GM12874 (cell line): Measurements from ENCODE around the gene TMEM208.

Experiments used
- TF ChIP-seq, protein P1 (sequence below): IDR thresholded peaks from 2 replicates; pipeline ENCODE4 v1.5.1; 2011; ENCODE audit warnings: low read depth, mild to moderate bottlenecking, control low read depth, low read length, moderate library complexity; ENCODE audit not compliant: insufficient read depth

The TMEM208 gene

DNA sequence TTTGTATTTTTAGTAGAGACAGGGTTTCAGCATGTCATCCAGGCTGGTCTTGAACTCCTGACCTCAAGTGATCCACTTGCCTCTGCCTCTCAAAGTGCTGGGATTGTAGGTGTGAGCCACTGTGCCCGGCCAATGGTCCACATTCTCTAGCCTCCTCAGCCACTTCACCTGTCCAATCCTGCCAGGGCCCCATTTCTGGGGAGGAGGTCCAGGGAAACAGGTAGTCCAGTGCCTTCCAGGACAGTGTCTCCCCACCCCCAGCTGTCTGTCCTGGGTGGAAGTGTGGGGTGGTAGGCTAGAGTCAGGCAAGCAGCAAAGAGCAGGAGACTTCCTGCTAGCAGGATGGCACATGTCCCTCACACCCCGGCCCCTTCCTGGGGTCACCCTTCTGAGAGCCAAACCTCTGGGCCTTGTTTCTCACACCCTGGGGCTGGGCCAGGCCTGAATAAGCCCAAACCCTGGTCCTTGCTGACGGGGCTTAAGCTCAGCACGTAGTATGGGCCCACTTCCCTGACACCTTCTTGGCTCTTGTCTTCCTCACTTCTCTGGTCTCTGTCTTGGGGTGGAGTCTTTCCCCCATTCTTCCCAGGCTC is 15.3 kb downstream of the TMEM208 start:
- TF ChIP-seq, protein P1, sequence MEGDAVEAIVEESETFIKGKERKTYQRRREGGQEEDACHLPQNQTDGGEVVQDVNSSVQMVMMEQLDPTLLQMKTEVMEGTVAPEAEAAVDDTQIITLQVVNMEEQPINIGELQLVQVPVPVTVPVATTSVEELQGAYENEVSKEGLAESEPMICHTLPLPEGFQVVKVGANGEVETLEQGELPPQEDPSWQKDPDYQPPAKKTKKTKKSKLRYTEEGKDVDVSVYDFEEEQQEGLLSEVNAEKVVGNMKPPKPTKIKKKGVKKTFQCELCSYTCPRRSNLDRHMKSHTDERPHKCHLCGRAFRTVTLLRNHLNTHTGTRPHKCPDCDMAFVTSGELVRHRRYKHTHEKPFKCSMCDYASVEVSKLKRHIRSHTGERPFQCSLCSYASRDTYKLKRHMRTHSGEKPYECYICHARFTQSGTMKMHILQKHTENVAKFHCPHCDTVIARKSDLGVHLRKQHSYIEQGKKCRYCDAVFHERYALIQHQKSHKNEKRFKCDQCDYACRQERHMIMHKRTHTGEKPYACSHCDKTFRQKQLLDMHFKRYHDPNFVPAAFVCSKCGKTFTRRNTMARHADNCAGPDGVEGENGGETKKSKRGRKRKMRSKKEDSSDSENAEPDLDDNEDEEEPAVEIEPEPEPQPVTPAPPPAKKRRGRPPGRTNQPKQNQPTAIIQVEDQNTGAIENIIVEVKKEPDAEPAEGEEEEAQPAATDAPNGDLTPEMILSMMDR: no peak

DNA sequence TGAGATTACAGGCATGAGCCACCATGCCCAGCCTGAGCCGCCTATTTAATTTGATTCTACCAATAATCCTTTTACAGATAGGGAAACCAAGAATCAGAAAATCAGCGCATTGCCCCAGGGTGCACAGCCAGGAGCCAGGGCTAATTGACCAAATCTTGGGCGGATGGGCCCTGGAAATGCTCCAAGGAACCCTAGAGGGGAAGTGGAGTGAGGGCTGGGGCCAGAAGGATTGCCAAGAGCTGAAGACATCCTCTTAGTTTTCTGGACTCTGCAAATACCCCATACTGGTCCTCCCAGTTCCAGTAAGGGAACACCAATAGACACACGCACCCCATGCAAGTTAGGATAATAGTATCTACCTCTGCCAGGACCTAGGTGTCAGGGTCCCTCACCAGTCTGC is 16.6 kb downstream of the TMEM208 start:
- TF ChIP-seq, protein P1: no peak

DNA sequence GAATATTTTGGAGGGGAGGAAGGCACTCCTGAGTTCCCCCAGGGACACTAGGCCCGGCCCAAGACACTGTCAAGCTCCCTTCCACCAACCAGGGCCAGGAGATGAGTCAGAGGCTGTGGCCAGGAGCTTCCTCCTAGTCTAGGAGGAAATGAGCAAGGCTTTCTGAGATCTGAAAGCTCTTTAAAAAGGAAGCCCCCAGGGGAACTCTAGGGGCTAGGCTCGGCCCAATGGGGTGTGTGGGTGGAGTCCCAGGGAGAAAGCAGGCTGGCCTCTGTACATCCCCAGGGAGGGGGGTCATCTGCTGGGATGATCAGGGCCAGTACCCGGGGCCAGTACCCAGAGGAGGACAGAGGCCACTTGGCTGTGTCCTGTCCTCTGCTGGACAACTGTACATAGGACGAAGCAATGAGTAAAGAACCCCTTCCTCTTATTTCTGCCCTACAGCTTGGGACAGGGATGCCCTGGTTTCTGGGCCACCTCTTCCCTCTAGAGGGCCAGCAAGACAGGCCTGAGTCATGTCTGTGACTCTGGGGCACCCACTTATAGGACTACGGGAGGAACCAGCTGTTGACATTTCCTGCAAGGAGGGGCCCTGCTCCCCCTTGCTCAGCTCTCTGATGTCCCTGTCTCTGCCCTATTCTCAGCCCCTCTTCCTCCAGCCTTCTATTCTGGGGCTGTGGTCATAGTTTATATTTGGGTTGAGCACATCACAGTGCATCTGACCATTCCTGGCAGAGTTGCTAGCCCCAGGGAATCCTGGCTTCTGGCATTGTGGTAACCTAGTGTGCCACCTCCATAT is 17.7 kb downstream of the TMEM208 start:
- TF ChIP-seq, protein P1: no peak

DNA sequence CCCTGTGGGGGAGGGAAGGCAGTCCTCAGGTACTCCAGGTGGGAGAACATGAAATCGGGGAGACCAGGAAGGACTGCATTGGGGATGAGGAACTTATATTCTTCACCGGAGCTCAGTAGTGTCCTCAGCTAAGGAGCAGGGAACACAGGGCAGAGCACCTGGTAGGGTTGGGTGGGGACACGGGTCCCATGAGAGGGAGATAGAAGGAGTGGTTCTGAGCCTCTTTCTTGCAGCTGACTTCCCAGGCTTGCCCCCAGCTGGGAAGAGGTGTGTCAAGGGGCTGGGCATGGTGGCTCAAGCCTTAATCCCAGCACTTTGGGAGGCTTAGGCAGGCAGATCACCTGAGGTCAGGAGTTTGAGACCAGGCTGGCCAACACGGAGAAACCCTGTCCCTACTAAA is 18.3 kb downstream of the TMEM208 start:
- TF ChIP-seq, protein P1: no peak

DNA sequence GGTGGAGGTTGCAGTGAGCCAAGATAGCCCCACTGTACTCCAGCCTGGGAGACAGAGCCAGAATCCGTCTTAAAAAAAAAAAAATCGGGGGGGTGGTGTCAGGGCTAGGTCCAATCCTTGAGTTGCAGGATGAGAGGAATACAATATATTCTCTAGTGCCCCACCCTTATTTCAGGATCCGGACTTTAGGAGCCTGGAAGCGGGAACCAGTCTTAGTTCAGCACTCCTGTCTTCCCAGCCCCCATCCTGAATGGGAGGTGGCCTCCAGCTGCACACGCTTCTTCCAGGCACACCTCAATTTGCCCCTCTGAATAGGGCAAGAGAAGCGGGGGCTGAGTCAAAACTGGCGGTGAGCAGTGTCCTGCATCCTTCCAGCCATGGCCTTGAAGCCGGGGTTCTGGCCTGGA is 18.7 kb downstream of the TMEM208 start:
- TF ChIP-seq, protein P1: no peak

DNA sequence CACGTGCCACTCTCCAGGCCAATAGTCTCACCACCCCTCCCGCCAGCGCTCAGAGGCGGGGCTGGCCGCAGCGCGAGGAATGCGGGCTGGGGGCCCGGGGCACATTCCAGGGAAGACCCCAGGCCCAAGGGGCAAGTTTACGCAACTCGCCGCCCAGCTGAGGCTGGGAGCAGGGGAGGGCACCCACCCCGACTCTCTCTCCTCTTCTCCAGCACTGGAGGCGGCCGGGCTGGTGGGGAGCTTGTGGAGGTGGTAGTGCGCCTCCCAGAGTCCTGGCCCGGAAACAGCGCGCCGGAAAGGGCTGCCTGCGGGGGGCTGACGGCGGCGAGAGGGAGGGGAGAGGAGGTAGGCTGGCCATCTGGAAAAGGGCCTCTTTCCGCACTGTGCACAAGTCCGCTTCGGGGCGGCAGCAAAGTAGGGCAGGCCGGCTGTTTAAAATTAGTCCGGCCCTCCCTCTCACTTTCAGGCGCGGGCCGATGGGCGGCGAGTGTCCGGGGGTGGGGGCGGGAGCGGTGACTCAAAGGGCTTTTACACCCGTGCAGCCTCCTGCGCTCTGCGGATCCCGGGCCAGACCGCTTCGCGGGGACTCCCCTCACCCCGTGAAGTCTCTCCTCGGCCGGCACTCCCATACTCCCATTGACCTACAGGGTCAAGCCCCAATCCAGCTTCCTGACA is 19.3 kb downstream of the TMEM208 start:
- TF ChIP-seq, protein P1: peak; percentile 65

DNA sequence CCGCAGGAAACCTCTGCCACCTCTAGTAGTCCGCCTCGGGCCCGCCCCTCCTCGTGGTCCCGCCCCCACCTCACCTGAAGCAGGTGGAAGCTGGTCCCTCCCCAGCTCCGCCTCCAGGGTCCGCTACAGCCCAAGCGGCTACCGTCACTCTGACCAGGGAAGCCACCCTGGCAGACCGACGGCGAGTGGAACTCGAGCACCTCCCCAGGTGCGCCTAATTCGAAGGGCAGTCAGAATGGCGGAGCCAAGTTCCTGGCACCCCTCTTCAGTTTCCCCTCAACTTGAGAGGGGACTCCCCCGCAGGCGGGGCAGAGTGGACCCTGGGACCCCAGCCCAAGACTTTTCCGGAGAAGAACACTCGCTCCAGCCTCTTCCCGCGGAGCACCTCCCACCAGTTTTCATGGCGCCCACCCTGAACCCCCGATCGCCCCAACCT is 19.8 kb downstream of the TMEM208 start:
- TF ChIP-seq, protein P1: no peak
